GM23248 (cell line): ENCODE data around the gene KDM2B. TPM values are rescaled to one million over a fixed set of nuclear protein-coding genes. Genes with fewer than 3 reads are reported as not detected.
"Not testable (repeated sequence)": the region's sequence is repeated elsewhere in the genome, so short reads cannot be mapped to it uniquely, and the experiment has no call there.

Experiments
- DNase-seq: peaks from one replicate; pipeline ENCODE4 v3.0.0-alpha.2; 2015
- H2AFZ ChIP-seq: fragments of 200-600 bp; sonication (generic); 2 replicates; pipeline ENCODE4 v1.6.1; 2016; ENCODE audit warnings: antibody characterized with exemption
- H3F3A ChIP-seq: fragments of 200-600 bp; sonication (generic); 2 replicates; pipeline ENCODE4 v1.6.1; 2016; ENCODE audit warnings: mild to moderate bottlenecking, antibody characterized with exemption, mixed run types; ENCODE audit not compliant: insufficient read depth
- H3K27ac ChIP-seq: fragments of 200-600 bp; sonication (generic); 2 replicates; pipeline ENCODE4 v1.5.1; 2016; ENCODE audit warnings: mild to moderate bottlenecking
- H3K27me3 ChIP-seq: fragments of 200-600 bp; sonication (generic); replicated peaks from 2 replicates; pipeline ENCODE4 v1.6.1; 2016; ENCODE audit warnings: mild to moderate bottlenecking; ENCODE audit not compliant: insufficient read depth
- H3K36me3 ChIP-seq: fragments of 200-600 bp; sonication (generic); 2 replicates; pipeline ENCODE4 v1.6.1; 2016; ENCODE audit warnings: low read depth, mild to moderate bottlenecking
- H3K4me1 ChIP-seq: fragments of 200-600 bp; sonication (generic); 2 replicates; pipeline ENCODE4 v1.6.1; 2016; ENCODE audit warnings: mild to moderate bottlenecking; ENCODE audit not compliant: insufficient read depth
- H3K4me2 ChIP-seq: fragments of 200-600 bp; sonication (generic); one replicate; pipeline ENCODE4 v1.6.1; 2016; ENCODE audit warnings: mild to moderate bottlenecking; ENCODE audit not compliant: unreplicated experiment
- H3K4me3 ChIP-seq: fragments of 200-600 bp; sonication (generic); 2 replicates; pipeline ENCODE4 v1.5.1; 2016; ENCODE audit warnings: mild to moderate bottlenecking
- H3K79me2 ChIP-seq: fragments of 200-600 bp; sonication (generic); 2 replicates; pipeline ENCODE4 v1.6.1; 2016; ENCODE audit warnings: mild to moderate bottlenecking; ENCODE audit not compliant: insufficient read depth
- H3K9ac ChIP-seq: fragments of 200-600 bp; sonication (generic); 2 replicates; pipeline ENCODE4 v1.6.1; 2016; ENCODE audit warnings: mild to moderate bottlenecking
- H3K9me2 ChIP-seq: fragments of 200-600 bp; sonication (generic); 2 replicates; pipeline ENCODE4 v1.6.1; 2016; ENCODE audit warnings: mixed run types, mild to moderate bottlenecking, moderate library complexity; ENCODE audit not compliant: insufficient read depth
- H3K9me3 ChIP-seq: fragments of 200-600 bp; sonication (generic); one replicate; pipeline ENCODE4 v1.6.1; 2017; ENCODE audit warnings: low read depth
- H4K20me1 ChIP-seq: fragments of 200-600 bp; sonication (generic); 2 replicates; pipeline ENCODE4 v1.6.0; 2016; ENCODE audit not compliant: insufficient read depth
- EZH2 ChIP-seq: fragments of 200-600 bp; sonication (generic); IDR thresholded peaks from 2 replicates; pipeline ENCODE4 v1.6.1; 2018; ENCODE audit warnings: antibody characterized with exemption, mild to moderate bottlenecking; ENCODE audit not compliant: insufficient read depth, poor library complexity, severe bottlenecking
- EZH2phosphoT487 ChIP-seq: fragments of 200-600 bp; sonication (generic); IDR thresholded peaks from 2 replicates; pipeline ENCODE4 v1.6.1; 2018; ENCODE audit warnings: antibody characterized with exemption, moderate library complexity, mild to moderate bottlenecking, low read depth; ENCODE audit not compliant: insufficient read depth
- WGBS, 2 experiments: methylation state at CpG; one replicate each; pipeline ENCODE4 v1.1.6; 2015 to 2017; ENCODE audit warnings: low lambda C conversion rate in 2 of 2, low coverage in 1 of 2; ENCODE audit errors: missing lambda C conversion rate in 2 of 2; 5-methylcytosine and 5-hydroxymethylcytosine counted together
- in situ Hi-C: fragments of 300-500 bp; cut with MboI; formaldehyde crosslinking; loops from 2 replicates; pipeline ENCODE4 v1.15.0; 2020
- polyA plus RNA-seq: library from polyadenylated mRNA; unstranded; fragments of >200 nt; fragmentation: Nextera tagmentation; extraction: Ambion mirVana; gene quantifications from 2 replicates; pipeline ENCODE4 v1.2.1, GENCODE V29; 2016
- total RNA-seq: library from RNA; depleted of rRNA; stranded (reverse); fragments of >200 nt; shearing (Covaris generic); gene quantifications from 2 replicates; pipeline ENCODE4 v1.2.3, GENCODE V29; 2014

The KDM2B gene
- total and polyA plus RNA-seq, 2 experiments from 2014 or later, result 8.2 to 20.1 TPM

GRCh38 chr12:121489874-121490273 is 90.9 kb downstream of the KDM2B start:
- no peak for DNase-seq
- H3K4me1 ChIP-seq, result no peaks in the 10 kb centered on the region
- H3K9ac ChIP-seq, result no peak overlapping the region
- H2AFZ ChIP-seq, result no peak overlapping the region
- H3K27me3 ChIP-seq, result no peaks in the 10 kb centered on the region
- H3F3A ChIP-seq, result no peaks in the 10 kb centered on the region
- no peak overlapping the region for H3K27ac ChIP-seq
- 84 to 86% methylated on average over 16 of the region's 16 CpGs for WGBS, 2 experiments
- H3K4me3 ChIP-seq, result no peak overlapping the region
- no peak overlapping the region for H3K4me2 ChIP-seq
- TF ChIP-seq EZH2, result no peak
- TF ChIP-seq EZH2phosphoT487, result no peak
- H3K79me2 ChIP-seq, result no peaks in the 10 kb centered on the region
- no peaks in the 10 kb centered on the region for H3K36me3 ChIP-seq
- H3K9me3 ChIP-seq, result no peaks in the 10 kb centered on the region
- H3K9me2 ChIP-seq, result no peaks in the 10 kb centered on the region
- no peaks in the 10 kb centered on the region for H4K20me1 ChIP-seq
- in situ Hi-C loops, result loop anchor here (10.0 kb wide), 1 partner anchor 185 kb away; no protein-coding TSS in a partner anchor

- in situ Hi-C loops, result no loop called here
- Histone ChIP-seq H3K4me3 (no peak overlapping the region), H3K9me2 (no peaks in the 10 kb centered on the region), H3F3A (no peaks in the 10 kb centered on the region), H3K9ac (no peak overlapping the region), H3K27me3 (no peaks in the 10 kb centered on the region), H3K4me1 (no peaks in the 10 kb centered on the region), H2AFZ (no peak overlapping the region), H3K4me2 (no peak overlapping the region), H3K27ac (no peak overlapping the region), H3K36me3 (no peaks in the 10 kb centered on the region), H4K20me1 (no peaks in the 10 kb centered on the region), H3K9me3 (no peaks in the 10 kb centered on the region), H3K79me2 (no peaks in the 10 kb centered on the region)
- WGBS, 2 experiments, result 94 to 95% methylated on average over 6 of the region's 6 CpGs
- DNase-seq, result no peak
- TF ChIP-seq EZH2phosphoT487 (no peak), EZH2 (no peak)
Measured at GRCh38 chr12:121484967-121485366, 95.9 kb downstream of the KDM2B start.

GRCh38 chr12:121484564-121484963 is 96.3 kb downstream of the KDM2B start:
- DNase-seq, H3K4me3 ChIP-seq, H3F3A ChIP-seq, H3K4me2 ChIP-seq, H3K79me2 ChIP-seq, H3K9me2 ChIP-seq, in situ Hi-C loops, H3K9me3 ChIP-seq, H3K27me3 ChIP-seq, H3K36me3 ChIP-seq, H2AFZ ChIP-seq, H3K27ac ChIP-seq, H3K4me1 ChIP-seq, H4K20me1 ChIP-seq, H3K9ac ChIP-seq: not testable (repeated sequence)
- WGBS, 2 experiments, result 92 to 96% methylated on average over 5 of the region's 5 CpGs

- no peak overlapping the region for H3K9ac ChIP-seq
- WGBS, 2 experiments, result 97 to 99% methylated on average over 4 of the region's 4 CpGs
- H3K4me1 ChIP-seq, result no peaks in the 10 kb centered on the region
- H3K27me3 ChIP-seq, result no peaks in the 10 kb centered on the region
- no peak for DNase-seq
- no peaks in the 10 kb centered on the region for H3F3A ChIP-seq
- H3K36me3 ChIP-seq, result no peaks in the 10 kb centered on the region
- no peak overlapping the region for H3K4me3 ChIP-seq
- H3K9me2 ChIP-seq, result no peaks in the 10 kb centered on the region
- no peak for TF ChIP-seq EZH2
- no peak for TF ChIP-seq EZH2phosphoT487
- no peaks in the 10 kb centered on the region for H3K79me2 ChIP-seq
- H3K9me3 ChIP-seq, result no peaks in the 10 kb centered on the region
- in situ Hi-C loops, result no loop called here
- H4K20me1 ChIP-seq, result no peaks in the 10 kb centered on the region
- H2AFZ ChIP-seq, result no peak overlapping the region
- H3K27ac ChIP-seq, result no peak overlapping the region
- no peak overlapping the region for H3K4me2 ChIP-seq
Measured at GRCh38 chr12:121483949-121484348, 96.9 kb downstream of the KDM2B start.

- WGBS, 2 experiments, result 61 to 72% methylated on average over 3 of the region's 3 CpGs
Measured at GRCh38 chr12:121476477-121476876, 104.3 kb downstream of the KDM2B start.

More at GRCh38 chr12:121476477-121476876, 104.3 kb downstream of the KDM2B start:
- Histone ChIP-seq H3K9me3 (no peaks in the 10 kb centered on the region), H3F3A (no peaks in the 10 kb centered on the region), H3K9me2 (no peaks in the 10 kb centered on the region), H3K79me2 (no peaks in the 10 kb centered on the region), H3K27me3 (no peaks in the 10 kb centered on the region), H3K4me2 (no peak overlapping the region), H4K20me1 (no peaks in the 10 kb centered on the region), H3K9ac (no peak overlapping the region), H3K4me3 (no peak overlapping the region), H2AFZ (no peak overlapping the region), H3K4me1 (no peaks in the 10 kb centered on the region), H3K27ac (no peak overlapping the region), H3K36me3 (no peaks in the 10 kb centered on the region)
- in situ Hi-C loops, result no loop called here
- TF ChIP-seq EZH2, result no peak
- no peak for TF ChIP-seq EZH2phosphoT487
- no peak for DNase-seq
